ENCODE data around the gene IGSF22. TPM values are rescaled to one million over a fixed set of nuclear protein-coding genes. Genes with fewer than 3 reads are reported as not detected.

The IGSF22 gene
- total RNA-seq, 1 experiment from 2014 or later: not detected

DNA sequence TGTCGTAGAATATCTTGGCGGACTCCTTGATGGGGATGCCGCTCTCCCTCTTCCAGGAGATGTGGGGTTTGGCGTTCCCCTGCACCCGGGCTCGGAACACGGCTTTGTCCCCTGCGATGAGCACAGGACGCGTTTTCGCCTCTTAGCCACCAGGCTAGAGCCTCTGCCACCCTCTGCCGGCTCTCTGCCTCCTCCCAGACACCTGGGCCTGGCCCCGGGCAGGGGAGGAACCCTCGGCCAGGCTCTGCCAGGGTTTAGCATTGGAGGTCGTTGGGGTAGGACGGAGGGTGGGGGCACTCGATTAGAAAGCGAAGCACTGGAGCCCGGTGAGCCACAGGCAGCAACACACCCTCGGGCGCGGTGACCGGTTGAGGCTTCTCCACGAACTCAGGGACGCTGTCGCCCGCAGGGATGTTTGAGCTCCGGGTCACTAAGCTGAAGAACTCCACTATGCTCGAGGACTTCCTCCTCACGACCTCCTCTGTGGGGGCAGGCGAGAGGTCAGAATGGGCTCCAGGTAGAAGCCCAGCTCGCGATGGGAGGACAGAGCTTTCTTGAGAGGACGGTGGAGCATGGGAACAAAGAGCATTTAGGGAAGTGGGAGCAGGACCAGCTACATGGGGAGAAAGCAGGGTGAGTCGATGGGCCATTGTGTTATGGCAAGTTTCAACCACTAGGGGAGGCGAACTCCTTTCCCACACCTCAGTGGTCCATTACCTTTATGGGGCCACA, 4.3 kb downstream of the IGSF22 start (continued):
- TF ChIP-seq, protein P1, sequence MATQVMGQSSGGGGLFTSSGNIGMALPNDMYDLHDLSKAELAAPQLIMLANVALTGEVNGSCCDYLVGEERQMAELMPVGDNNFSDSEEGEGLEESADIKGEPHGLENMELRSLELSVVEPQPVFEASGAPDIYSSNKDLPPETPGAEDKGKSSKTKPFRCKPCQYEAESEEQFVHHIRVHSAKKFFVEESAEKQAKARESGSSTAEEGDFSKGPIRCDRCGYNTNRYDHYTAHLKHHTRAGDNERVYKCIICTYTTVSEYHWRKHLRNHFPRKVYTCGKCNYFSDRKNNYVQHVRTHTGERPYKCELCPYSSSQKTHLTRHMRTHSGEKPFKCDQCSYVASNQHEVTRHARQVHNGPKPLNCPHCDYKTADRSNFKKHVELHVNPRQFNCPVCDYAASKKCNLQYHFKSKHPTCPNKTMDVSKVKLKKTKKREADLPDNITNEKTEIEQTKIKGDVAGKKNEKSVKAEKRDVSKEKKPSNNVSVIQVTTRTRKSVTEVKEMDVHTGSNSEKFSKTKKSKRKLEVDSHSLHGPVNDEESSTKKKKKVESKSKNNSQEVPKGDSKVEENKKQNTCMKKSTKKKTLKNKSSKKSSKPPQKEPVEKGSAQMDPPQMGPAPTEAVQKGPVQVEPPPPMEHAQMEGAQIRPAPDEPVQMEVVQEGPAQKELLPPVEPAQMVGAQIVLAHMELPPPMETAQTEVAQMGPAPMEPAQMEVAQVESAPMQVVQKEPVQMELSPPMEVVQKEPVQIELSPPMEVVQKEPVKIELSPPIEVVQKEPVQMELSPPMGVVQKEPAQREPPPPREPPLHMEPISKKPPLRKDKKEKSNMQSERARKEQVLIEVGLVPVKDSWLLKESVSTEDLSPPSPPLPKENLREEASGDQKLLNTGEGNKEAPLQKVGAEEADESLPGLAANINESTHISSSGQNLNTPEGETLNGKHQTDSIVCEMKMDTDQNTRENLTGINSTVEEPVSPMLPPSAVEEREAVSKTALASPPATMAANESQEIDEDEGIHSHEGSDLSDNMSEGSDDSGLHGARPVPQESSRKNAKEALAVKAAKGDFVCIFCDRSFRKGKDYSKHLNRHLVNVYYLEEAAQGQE (IDR thresholded peaks at IDR 0.05; ENCODE audit: low read depth): no peak
- TF ChIP-seq FOSL1 (IDR thresholded peaks at IDR 0.05; ENCODE audit: low read depth) (no peak), YY1 (IDR thresholded peaks at IDR 0.05; ENCODE audit: extremely low read depth, insufficient replicate concordance, low read depth, low read length) (no peak), CBX3 (IDR thresholded peaks at IDR 0.05; ENCODE audit: low read depth) (no peak)
- TF ChIP-seq, protein P2, sequence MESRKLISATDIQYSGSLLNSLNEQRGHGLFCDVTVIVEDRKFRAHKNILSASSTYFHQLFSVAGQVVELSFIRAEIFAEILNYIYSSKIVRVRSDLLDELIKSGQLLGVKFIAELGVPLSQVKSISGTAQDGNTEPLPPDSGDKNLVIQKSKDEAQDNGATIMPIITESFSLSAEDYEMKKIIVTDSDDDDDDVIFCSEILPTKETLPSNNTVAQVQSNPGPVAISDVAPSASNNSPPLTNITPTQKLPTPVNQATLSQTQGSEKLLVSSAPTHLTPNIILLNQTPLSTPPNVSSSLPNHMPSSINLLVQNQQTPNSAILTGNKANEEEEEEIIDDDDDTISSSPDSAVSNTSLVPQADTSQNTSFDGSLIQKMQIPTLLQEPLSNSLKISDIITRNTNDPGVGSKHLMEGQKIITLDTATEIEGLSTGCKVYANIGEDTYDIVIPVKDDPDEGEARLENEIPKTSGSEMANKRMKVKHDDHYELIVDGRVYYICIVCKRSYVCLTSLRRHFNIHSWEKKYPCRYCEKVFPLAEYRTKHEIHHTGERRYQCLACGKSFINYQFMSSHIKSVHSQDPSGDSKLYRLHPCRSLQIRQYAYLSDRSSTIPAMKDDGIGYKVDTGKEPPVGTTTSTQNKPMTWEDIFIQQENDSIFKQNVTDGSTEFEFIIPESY (IDR thresholded peaks at IDR 0.05; ENCODE audit: extremely low read depth, insufficient replicate concordance, low read length): no peak

Data from HCT116 (cell line).